HepG2 (cell line): Measurements from ENCODE around the gene LYRM2. TPM values are rescaled to one million over a fixed set of nuclear protein-coding genes. Genes with fewer than 3 reads are reported as not detected.

Experiments used
- AHR ChIP-seq: IDR thresholded peaks from 2 replicates; pipeline ENCODE4 v1.6.1; 2018; ENCODE audit warnings: missing genetic modification reagents, missing compliant biosample characterization
- BCL3 ChIP-seq: sonication (generic); formaldehyde crosslinking; IDR thresholded peaks from 2 replicates; pipeline ENCODE4 v1.5.1; 2020; ENCODE audit warnings: mild to moderate bottlenecking, missing genetic modification reagents, moderate library complexity
- E2F1 ChIP-seq: sonication (generic); formaldehyde crosslinking; IDR thresholded peaks from 2 replicates; pipeline ENCODE4 v1.5.0; 2020; ENCODE audit warnings: missing genetic modification reagents
- ELF1 ChIP-seq: sonication (generic); formaldehyde crosslinking; IDR thresholded peaks from 2 replicates; pipeline ENCODE4 v1.4.0; 2020; ENCODE audit warnings: missing genetic modification reagents
- ETV5 ChIP-seq: IDR thresholded peaks from 2 replicates; pipeline ENCODE4 v1.6.1; 2018; ENCODE audit warnings: missing biosample characterization, missing genetic modification reagents, inconsistent platforms, borderline replicate concordance
- GATAD2A ChIP-seq: IDR thresholded peaks from 2 replicates; pipeline ENCODE4 v1.6.1; 2016
- GPN1 ChIP-seq: sonication (generic); formaldehyde crosslinking; IDR thresholded peaks from 2 replicates; pipeline ENCODE4 v1.5.1; 2020; ENCODE audit warnings: missing genetic modification reagents, borderline replicate concordance
- HHEX ChIP-seq: IDR thresholded peaks from 2 replicates; pipeline ENCODE4 v1.6.1; 2016; ENCODE audit warnings: control low read depth
- KDM5B ChIP-seq: sonication (generic); formaldehyde crosslinking; IDR thresholded peaks from 2 replicates; pipeline ENCODE4 v1.4.0; 2020; ENCODE audit warnings: missing genetic modification reagents, mild to moderate bottlenecking, borderline replicate concordance
- KLF12 ChIP-seq: sonication (generic); formaldehyde crosslinking; IDR thresholded peaks from 2 replicates; pipeline ENCODE4 v1.4.0; 2020; ENCODE audit warnings: missing genetic modification reagents, borderline replicate concordance
- POLR2G ChIP-seq: fragments of 200-400 bp; formaldehyde crosslinking; IDR thresholded peaks from 2 replicates; pipeline ENCODE4 v1.6.1; 2018; ENCODE audit warnings: mild to moderate bottlenecking, low read depth, low read length, moderate library complexity
- SIX1 ChIP-seq: sonication (generic); formaldehyde crosslinking; IDR thresholded peaks from 2 replicates; pipeline ENCODE4 v1.4.0; 2020; ENCODE audit warnings: missing genetic modification reagents, borderline replicate concordance
- SP2 ChIP-seq: sonication (generic); formaldehyde crosslinking; IDR thresholded peaks from 2 replicates; pipeline ENCODE4 v1.5.1; 2020; ENCODE audit warnings: mild to moderate bottlenecking, missing genetic modification reagents
- SRSF1 ChIP-seq: fragments of 200-400 bp; formaldehyde crosslinking; optimal IDR thresholded peaks from 2 replicates; pipeline ENCODE3; 2017; ENCODE audit warnings: mild to moderate bottlenecking, low read depth, low read length, moderate library complexity
- ZNF101 ChIP-seq: sonication (generic); formaldehyde crosslinking; IDR thresholded peaks from 2 replicates; pipeline ENCODE4 v1.4.0; 2020; ENCODE audit warnings: mild to moderate bottlenecking, low read depth, missing genetic modification reagents, borderline replicate concordance
- ZNF124 ChIP-seq: sonication (generic); formaldehyde crosslinking; IDR thresholded peaks from 2 replicates; pipeline ENCODE4 v1.4.0; 2020; ENCODE audit warnings: missing genetic modification reagents
- ZNF33B ChIP-seq: sonication (generic); formaldehyde crosslinking; IDR thresholded peaks from 2 replicates; pipeline ENCODE4 v1.5.1; 2020; ENCODE audit warnings: mild to moderate bottlenecking, missing genetic modification reagents
- ZNF777 ChIP-seq: sonication (generic); formaldehyde crosslinking; IDR thresholded peaks from 2 replicates; pipeline ENCODE4 v1.4.0; 2020; ENCODE audit warnings: missing genetic modification reagents
- ZNF879 ChIP-seq: sonication (generic); formaldehyde crosslinking; IDR thresholded peaks from 2 replicates; pipeline ENCODE4 v1.8.1; 2023; ENCODE audit warnings: missing genetic modification reagents
- polyA plus RNA-seq, 8 experiments: library from polyadenylated mRNA; depleted of rRNA in 3 of 8; stranded (reverse) in 7 of 8; unstranded in 1 of 8; fragments of >200 nt; fragmentation: Illumina TruSeq in 4 of 8; extraction: Trizol in 4 of 8; gene quantifications; 2 replicates each; pipeline versions ENCODE4 v1.2.1 to v1.2.3, GENCODE V29; 2011 to 2016; ENCODE audit warnings: low read depth in 4 of 8, missing spikeins in 1 of 8, mixed read lengths in 1 of 8; ENCODE audit not compliant: insufficient read depth in 1 of 8
- total RNA-seq, 5 experiments: library from RNA; depleted of rRNA; stranded (reverse); fragments of >200 nt; fragmentation: Illumina TruSeq; extraction: Trizol; gene quantifications; 2 replicates each; pipeline ENCODE4 v1.2.3, GENCODE V29; 2016; ENCODE audit warnings: low read depth in 1 of 5
- TF ChIP-seq, protein P1 (sequence below): sonication (generic); formaldehyde crosslinking; IDR thresholded peaks from 2 replicates; pipeline ENCODE4 v1.4.0; 2020; ENCODE audit warnings: missing genetic modification reagents
- TF ChIP-seq, protein P2 (sequence below): sonication (generic); formaldehyde crosslinking; IDR thresholded peaks from 2 replicates; pipeline ENCODE4 v1.8.1; 2023; ENCODE audit warnings: mild to moderate bottlenecking, inconsistent platforms, moderate library complexity, missing genetic modification reagents, borderline replicate concordance

LYRM2 gene
- total and polyA plus RNA-seq, 2 of the 13 experiments (the other 11 are each of a cell fraction or from before 2014, with no cell fraction given): 17.8 to 32.6 TPM

GRCh38 chr6:89638320-89639195, at the start of gene LYRM2 (continued):
- peak; percentile 94 for TF ChIP-seq POLR2G
- no peak for TF ChIP-seq GPN1 (CRISPR knock-in tag)
- peak; percentile 69; the same call in 1 of the 2 replicates for TF ChIP-seq E2F1
- TF ChIP-seq ZNF101: no peak
- peak; percentile 72; the same call in 1 of the 2 replicates for TF ChIP-seq KDM5B
- peak; percentile 19; the same call in 1 of the 2 replicates for TF ChIP-seq AHR (CRISPR knock-in tag)
- no peak for TF ChIP-seq ZNF124 (CRISPR knock-in tag)
- TF ChIP-seq SRSF1: peak; percentile 89
- 0 out of 2 replicates have a peak, but pooled peaks have one; percentile 41 for TF ChIP-seq ZNF879 (CRISPR knock-in tag)
- TF ChIP-seq KLF12 (CRISPR knock-in tag): peak; percentile 91
- 0 out of 2 replicates have a peak, but pooled peaks have one; percentile 43 for TF ChIP-seq ZNF33B (CRISPR knock-in tag)
- TF ChIP-seq, protein P1, sequence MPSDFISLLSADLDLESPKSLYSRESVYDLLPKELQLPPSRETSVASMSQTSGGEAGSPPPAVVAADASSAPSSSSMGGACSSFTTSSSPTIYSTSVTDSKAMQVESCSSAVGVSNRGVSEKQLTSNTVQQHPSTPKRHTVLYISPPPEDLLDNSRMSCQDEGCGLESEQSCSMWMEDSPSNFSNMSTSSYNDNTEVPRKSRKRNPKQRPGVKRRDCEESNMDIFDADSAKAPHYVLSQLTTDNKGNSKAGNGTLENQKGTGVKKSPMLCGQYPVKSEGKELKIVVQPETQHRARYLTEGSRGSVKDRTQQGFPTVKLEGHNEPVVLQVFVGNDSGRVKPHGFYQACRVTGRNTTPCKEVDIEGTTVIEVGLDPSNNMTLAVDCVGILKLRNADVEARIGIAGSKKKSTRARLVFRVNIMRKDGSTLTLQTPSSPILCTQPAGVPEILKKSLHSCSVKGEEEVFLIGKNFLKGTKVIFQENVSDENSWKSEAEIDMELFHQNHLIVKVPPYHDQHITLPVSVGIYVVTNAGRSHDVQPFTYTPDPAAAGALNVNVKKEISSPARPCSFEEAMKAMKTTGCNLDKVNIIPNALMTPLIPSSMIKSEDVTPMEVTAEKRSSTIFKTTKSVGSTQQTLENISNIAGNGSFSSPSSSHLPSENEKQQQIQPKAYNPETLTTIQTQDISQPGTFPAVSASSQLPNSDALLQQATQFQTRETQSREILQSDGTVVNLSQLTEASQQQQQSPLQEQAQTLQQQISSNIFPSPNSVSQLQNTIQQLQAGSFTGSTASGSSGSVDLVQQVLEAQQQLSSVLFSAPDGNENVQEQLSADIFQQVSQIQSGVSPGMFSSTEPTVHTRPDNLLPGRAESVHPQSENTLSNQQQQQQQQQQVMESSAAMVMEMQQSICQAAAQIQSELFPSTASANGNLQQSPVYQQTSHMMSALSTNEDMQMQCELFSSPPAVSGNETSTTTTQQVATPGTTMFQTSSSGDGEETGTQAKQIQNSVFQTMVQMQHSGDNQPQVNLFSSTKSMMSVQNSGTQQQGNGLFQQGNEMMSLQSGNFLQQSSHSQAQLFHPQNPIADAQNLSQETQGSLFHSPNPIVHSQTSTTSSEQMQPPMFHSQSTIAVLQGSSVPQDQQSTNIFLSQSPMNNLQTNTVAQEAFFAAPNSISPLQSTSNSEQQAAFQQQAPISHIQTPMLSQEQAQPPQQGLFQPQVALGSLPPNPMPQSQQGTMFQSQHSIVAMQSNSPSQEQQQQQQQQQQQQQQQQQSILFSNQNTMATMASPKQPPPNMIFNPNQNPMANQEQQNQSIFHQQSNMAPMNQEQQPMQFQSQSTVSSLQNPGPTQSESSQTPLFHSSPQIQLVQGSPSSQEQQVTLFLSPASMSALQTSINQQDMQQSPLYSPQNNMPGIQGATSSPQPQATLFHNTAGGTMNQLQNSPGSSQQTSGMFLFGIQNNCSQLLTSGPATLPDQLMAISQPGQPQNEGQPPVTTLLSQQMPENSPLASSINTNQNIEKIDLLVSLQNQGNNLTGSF: 0 out of 2 replicates have a peak, but pooled peaks have one; percentile 37
- peak; percentile 36; the same call in 1 of the 2 replicates for TF ChIP-seq SP2 (CRISPR knock-in tag)
- TF ChIP-seq BCL3: peak; percentile 49; the same call in 1 of the 2 replicates
- 0 out of 2 replicates have a peak, but pooled peaks have one; percentile 57 for TF ChIP-seq SIX1 (CRISPR knock-in tag)
- peak; percentile 36; the same call in 1 of the 2 replicates for TF ChIP-seq GATAD2A (CRISPR knock-in tag)
- no peak for TF ChIP-seq HHEX
- peak; percentile 54 for TF ChIP-seq ETV5
- TF ChIP-seq ELF1: peak; percentile 94
- TF ChIP-seq, protein P2, sequence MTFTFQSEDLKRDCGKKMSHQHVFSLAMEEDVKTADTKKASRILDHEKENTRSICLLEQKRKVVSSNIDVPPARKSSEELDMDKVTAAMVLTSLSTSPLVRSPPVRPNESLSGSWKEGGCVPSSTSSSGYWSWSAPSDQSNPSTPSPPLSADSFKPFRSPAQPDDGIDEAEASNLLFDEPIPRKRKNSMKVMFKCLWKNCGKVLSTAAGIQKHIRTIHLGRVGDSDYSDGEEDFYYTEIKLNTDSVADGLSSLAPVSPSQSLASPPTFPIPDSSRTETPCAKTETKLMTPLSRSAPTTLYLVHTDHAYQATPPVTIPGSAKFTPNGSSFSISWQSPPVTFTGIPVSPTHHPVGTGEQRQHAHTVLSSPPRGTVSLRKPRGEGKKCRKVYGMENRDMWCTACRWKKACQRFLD: peak; percentile 80; the same call in 1 of the 2 replicates
- peak; percentile 93 for TF ChIP-seq ZNF777 (CRISPR knock-in tag)
